Memory B cell (primary cell): ENCODE results near the gene WDR91.

Source experiments
- ATAC-seq: fragments of 150-1000 bp; cut with Tn5 transposase; 2 replicates; pipeline ENCODE4 v1.10.0; 2021; ENCODE audit warnings: low read depth, mild to moderate bottlenecking, moderate library complexity
- DNase-seq, 2 donors: peaks; one replicate each; pipeline ENCODE4 v3.0.0; 2022; ENCODE audit warnings: low spot score in 2 of 2
- H3K27ac Mint-ChIP-seq: one replicate; pipeline ENCODE4 v1.8.0; 2022; ENCODE audit warnings: mild to moderate bottlenecking, moderate library complexity, mixed read lengths
- H3K27me3 Mint-ChIP-seq: one replicate; pipeline ENCODE4 v1.8.0; 2022; ENCODE audit warnings: mixed read lengths
- H3K36me3 Mint-ChIP-seq: one replicate; pipeline ENCODE4 v1.8.0; 2022; ENCODE audit warnings: mild to moderate bottlenecking, mixed read lengths
- H3K4me1 Mint-ChIP-seq: one replicate; pipeline ENCODE4 v1.8.0; 2022; ENCODE audit warnings: mixed read lengths
- H3K4me3 Mint-ChIP-seq: one replicate; pipeline ENCODE4 v1.8.0; 2022; ENCODE audit warnings: mild to moderate bottlenecking, moderate library complexity, mixed read lengths
- H3K9me3 Mint-ChIP-seq: one replicate; pipeline ENCODE4 v1.8.0; 2022; ENCODE audit warnings: mixed read lengths

Gene WDR91

GRCh38 chr7:135160858-135161653, 50.3 kb downstream of the WDR91 start:
- Mint-ChIP-seq H3K4me1 (peaks cover 40% of the 10 kb centered on the region), H3K27ac (peak overlapping the region; percentile 86), H3K9me3 (peaks cover 8% of the 10 kb centered on the region), H3K36me3 (peaks cover 31% of the 10 kb centered on the region), H3K4me3 (peak overlapping the region; percentile 48), H3K27me3 (no peaks in the 10 kb centered on the region)
- DNase-seq: peak in 1 of 2 donors; percentile 14
- ATAC-seq: peak; percentile 84

DNA sequence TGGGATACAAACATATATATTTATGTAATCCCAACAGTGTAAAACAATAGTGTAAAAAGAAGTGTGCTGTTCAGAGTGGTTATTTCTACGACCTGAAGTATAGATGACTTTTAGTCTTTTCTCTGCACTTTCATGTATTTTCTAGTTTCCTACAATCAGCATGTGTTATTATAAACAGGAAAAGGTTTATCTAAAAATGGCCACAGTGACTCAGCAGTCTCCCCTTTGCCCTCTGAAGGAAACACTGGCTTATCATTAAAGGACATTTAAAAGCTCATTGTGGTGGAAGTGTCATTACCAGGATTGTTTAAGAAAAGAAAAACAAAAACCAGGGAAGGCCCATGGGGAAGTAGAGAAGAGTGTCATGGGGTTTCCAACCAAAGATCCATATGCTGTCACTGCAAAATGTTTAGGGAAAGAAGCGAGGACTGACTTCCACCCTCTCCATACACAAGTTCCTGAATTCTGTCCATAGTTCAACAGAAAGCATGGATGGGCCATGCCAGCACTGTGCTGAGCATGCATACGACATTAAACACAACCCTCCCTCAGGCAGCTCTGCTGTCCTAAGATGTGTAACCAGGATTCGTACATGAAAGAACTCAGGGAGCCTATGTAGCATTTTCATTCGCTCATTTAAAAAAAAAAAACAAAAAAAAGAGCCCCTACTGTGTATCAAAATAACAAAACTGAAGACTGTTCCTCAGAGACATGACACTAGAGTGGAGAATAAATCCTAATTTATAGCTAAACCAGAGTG, 51.0 kb downstream of the WDR91 start:
- Mint-ChIP-seq H3K9me3 (peaks cover 9% of the 10 kb centered on the region), H3K27ac (peak overlapping the region; percentile 86), H3K36me3 (peaks cover 35% of the 10 kb centered on the region), H3K27me3 (no peaks in the 10 kb centered on the region), H3K4me3 (peak overlapping the region; percentile 76), H3K4me1 (peaks cover 41% of the 10 kb centered on the region)
- DNase-seq (peak in 1 of 2 donors; percentile 8), ATAC-seq (no peak)

DNA sequence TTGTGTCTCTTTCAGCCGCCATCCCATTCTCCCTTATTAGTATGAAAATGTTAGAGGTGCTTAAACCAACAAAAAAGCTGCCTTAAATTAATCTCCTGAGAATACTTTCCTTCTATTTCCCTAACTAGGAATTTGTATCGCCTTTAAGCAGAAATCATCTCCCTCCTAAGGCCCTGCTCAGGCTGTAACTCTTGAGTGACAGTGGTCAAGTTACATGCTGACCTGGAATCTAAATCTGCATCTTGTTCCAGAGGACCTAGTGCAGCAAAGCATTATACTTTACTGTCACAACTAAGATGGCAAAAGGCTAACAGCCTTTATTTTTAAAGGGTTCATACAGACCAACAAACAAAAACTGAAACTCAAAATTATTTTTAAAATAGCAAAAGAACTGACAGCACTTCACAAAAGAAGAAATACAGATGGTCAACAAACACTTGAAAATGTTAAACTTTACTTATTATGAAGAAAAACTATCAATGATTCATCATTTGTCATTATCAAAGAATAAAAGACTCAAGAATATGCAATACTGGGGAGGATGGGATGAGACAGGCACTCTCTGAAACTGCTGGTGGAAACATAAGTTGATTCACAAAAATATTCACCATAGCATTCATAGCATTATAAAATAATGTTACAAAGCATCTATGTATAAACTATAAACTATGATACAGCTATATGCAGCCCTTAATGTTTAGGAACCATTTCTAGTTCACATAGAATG, 51.8 kb downstream of the WDR91 start:
- ATAC-seq (no peak), DNase-seq (no peak)
- Mint-ChIP-seq H3K27me3 (no peaks in the 10 kb centered on the region), H3K4me3 (no peak overlapping the region), H3K36me3 (peaks cover 42% of the 10 kb centered on the region), H3K9me3 (peaks cover 16% of the 10 kb centered on the region), H3K27ac (peak overlapping the region; percentile 24), H3K4me1 (peaks cover 47% of the 10 kb centered on the region)

DNA sequence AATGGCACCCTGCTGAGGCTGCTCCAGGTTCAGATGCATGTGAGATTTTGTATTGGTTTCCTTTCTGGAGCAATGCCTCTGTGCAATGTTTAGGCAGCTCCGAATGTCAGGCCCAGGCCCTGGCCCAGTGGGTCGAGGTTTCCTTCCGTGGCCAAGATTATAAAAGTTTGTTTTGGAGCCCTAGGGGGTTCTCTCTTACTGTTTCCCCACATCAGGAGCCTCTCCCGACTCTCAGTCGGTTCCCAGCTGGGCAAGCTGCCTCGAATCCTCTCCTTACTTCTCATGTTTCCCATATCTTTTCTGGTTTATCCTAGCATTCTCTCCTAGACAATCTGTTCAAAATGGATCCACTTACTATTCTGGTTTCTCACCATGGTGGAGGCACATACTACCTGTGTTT, 52.5 kb downstream of the WDR91 start:
- Mint-ChIP-seq H3K9me3 (peaks cover 19% of the 10 kb centered on the region), H3K4me1 (peaks cover 50% of the 10 kb centered on the region), H3K4me3 (no peak overlapping the region), H3K27me3 (no peaks in the 10 kb centered on the region), H3K27ac (peak overlapping the region; percentile 24), H3K36me3 (peaks cover 46% of the 10 kb centered on the region)
- no peak for DNase-seq
- no peak for ATAC-seq

DNA sequence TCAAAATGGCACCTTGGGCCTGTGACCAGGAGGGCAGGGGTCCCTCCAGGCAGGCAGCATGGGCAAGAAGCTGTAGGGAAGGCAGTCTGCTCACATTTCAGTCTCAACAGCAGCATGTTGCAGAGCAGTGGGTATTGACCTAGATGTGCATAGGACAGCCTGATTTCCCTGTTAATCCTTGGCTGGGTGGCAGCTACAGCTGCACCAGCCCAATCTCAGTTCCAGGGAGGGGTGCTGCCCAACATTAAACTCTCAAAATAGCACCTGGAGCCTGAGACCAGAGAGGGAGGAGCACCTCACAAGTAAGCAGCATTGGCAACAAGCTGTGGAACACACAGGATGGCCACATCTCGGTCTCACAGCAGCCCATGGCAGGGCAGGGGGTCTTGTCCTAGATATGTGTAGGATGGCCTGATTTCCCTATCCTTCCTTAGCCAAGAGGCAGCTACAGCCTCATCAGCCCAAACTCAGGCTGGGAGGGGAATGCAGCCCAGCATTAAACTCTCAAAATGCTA, 53.1 kb downstream of the WDR91 start:
- Mint-ChIP-seq H3K27me3 (no peaks in the 10 kb centered on the region), H3K4me3 (no peak overlapping the region), H3K9me3 (peaks cover 19% of the 10 kb centered on the region), H3K4me1 (peaks cover 53% of the 10 kb centered on the region), H3K27ac (no peak overlapping the region), H3K36me3 (peaks cover 50% of the 10 kb centered on the region)
- ATAC-seq (no peak), DNase-seq (no peak)

DNA sequence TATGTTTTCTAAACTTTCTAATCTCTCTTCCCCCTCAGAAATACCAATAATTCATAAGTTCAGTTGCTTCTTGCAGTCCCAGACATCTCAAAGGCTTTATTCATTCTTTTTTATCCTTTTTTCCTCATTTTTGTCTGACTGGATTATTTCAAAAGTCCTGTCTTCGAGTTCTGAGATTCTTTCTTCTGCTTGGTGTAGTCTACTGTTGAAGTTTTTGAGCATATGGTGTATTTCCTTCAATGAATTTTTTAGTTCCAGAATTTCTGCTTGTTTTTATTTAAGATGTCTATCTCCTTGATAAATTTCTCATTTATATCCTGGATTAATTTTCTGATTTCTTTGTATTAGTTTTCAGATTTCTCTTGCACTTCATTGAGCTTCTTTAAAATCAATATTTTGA, 55.0 kb downstream of the WDR91 start:
- Mint-ChIP-seq H3K4me3 (no peak overlapping the region), H3K27ac (peak overlapping the region; percentile 42), H3K4me1 (peaks cover 52% of the 10 kb centered on the region), H3K9me3 (peaks cover 19% of the 10 kb centered on the region), H3K27me3 (no peaks in the 10 kb centered on the region), H3K36me3 (peaks cover 48% of the 10 kb centered on the region)
- DNase-seq (no peak), ATAC-seq (no peak)

- H3K9me3 Mint-ChIP-seq: peaks cover 19% of the 10 kb centered on the region
- no peak overlapping the region for H3K27ac Mint-ChIP-seq
Measured at GRCh38 chr7:135154734-135155133, 56.6 kb downstream of the WDR91 start.

DNA sequence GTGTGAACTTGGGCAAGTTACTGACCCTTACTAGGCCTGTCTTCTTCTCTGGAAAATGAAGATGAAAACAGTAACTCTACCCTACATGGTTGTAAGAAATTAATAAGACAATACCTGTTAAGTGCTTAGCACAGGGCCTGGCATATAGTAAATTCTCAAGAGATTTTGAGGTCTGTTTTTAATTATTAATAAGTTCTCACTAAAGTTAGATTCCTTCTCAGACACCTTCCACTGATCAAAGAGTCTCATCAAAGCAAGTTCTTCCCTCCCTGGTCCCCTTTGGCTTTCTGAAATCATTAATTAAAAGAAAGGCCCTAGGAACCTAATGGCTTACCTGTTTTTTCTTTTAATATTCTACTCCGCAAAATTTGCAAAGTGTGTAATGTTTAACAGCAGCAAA, 58.9 kb downstream of the WDR91 start:
- DNase-seq (no peak), ATAC-seq (no peak)
- Mint-ChIP-seq H3K36me3 (peaks cover 42% of the 10 kb centered on the region), H3K4me1 (peaks cover 54% of the 10 kb centered on the region), H3K9me3 (peaks cover 19% of the 10 kb centered on the region), H3K4me3 (no peak overlapping the region), H3K27ac (peak overlapping the region; percentile 98), H3K27me3 (no peaks in the 10 kb centered on the region)

More at GRCh38 chr7:135154734-135155133, 56.6 kb downstream of the WDR91 start:
- DNase-seq (no peak), ATAC-seq (no peak)
- Mint-ChIP-seq H3K27me3 (no peaks in the 10 kb centered on the region), H3K4me3 (no peak overlapping the region), H3K36me3 (peaks cover 45% of the 10 kb centered on the region), H3K4me1 (peaks cover 49% of the 10 kb centered on the region)

DNA sequence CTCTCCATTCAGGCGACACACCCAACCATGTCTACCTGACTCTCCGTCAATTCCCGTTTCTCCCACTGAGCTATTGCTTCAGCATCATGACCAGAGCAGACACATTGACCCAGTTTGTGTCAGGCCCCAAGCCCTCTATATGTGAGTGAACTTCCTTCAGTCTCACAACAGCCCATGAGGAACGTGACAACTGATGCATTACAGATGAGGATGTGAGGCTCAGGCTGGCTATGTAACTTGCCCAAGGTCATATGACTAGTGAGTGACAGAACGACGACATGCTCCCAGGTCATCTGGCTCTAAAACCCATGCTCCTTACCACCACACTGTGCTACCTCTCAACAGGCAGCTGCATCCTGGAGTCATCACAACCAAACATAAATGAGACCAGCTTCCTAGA, 59.8 kb downstream of the WDR91 start:
- peak in 1 of 2 donors; percentile 21 for DNase-seq
- Mint-ChIP-seq H3K4me1 (peaks cover 51% of the 10 kb centered on the region), H3K27ac (peak overlapping the region; percentile 98), H3K4me3 (peak overlapping the region; percentile 67), H3K36me3 (peaks cover 33% of the 10 kb centered on the region), H3K9me3 (peaks cover 15% of the 10 kb centered on the region), H3K27me3 (no peaks in the 10 kb centered on the region)
- ATAC-seq: peak; percentile 51

- peak overlapping the region; percentile 67 for H3K4me3 Mint-ChIP-seq
- peaks cover 30% of the 10 kb centered on the region for H3K36me3 Mint-ChIP-seq
- peaks cover 12% of the 10 kb centered on the region for H3K9me3 Mint-ChIP-seq
- DNase-seq (no peak), ATAC-seq (no peak)
- H3K4me1 Mint-ChIP-seq: peaks cover 52% of the 10 kb centered on the region
- H3K27me3 Mint-ChIP-seq: no peaks in the 10 kb centered on the region
- peak overlapping the region; percentile 98 for H3K27ac Mint-ChIP-seq
Measured at GRCh38 chr7:135151132-135151531, 60.2 kb downstream of the WDR91 start.

- H3K9me3 Mint-ChIP-seq: peaks cover 10% of the 10 kb centered on the region
- H3K4me3 Mint-ChIP-seq: peak overlapping the region; percentile 66
- DNase-seq: no peak
- H3K27ac Mint-ChIP-seq: peak overlapping the region; percentile 98
- ATAC-seq: no peak
- H3K27me3 Mint-ChIP-seq: no peaks in the 10 kb centered on the region
- H3K4me1 Mint-ChIP-seq: peaks cover 53% of the 10 kb centered on the region
- H3K36me3 Mint-ChIP-seq: peaks cover 25% of the 10 kb centered on the region
Measured at GRCh38 chr7:135150072-135150782, 61.1 kb downstream of the WDR91 start.

DNA sequence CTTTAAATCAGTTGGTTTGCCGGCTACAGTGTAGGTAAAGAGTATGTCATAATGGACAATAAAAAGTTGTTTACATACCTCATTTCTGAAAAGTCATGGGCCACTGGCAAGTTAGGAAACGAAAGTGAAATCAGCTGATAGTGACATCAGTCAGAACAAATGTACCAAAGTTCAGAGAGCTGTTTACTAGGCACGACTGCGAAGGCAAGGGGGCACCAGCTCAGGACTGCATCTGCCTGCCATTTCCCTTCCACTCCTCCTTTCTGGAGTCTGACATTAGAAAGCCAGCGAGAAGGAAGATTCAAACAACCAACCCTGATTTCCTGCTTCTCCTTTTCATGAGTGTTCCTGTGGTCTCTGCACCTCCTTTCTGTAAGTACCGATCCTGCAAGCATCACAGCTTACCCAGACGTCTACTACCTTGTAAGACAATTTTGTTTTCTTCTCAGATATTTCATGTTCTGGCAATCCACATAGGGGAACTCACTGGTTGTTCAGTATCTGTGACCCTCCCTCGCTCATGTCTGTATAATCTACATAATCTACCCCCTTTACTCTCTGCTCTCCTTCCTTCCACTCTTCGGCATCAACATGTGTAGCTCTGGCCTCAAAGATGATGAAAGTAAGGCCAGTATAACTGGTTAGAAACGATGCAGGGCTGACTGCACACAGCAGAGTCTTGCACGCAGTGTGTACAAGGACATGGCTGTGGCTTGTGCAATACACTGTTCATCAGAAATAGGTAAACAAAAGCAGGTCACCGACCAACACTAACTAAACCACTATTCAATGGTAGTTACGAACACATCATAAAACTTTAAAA, 63.2 kb downstream of the WDR91 start, which contains the start of gene TMEM140:
TSS of gene TMEM140 (plus strand) at position 174 of the 823 bp plus-strand sequence. CDS start 16,370 bp downstream, outside the sequence.
- H3K27me3 Mint-ChIP-seq: no peaks in the 10 kb centered on the region
- peaks cover 38% of the 10 kb centered on the region for H3K4me1 Mint-ChIP-seq
- ATAC-seq: peak; percentile 77
- peaks cover 10% of the 10 kb centered on the region for H3K36me3 Mint-ChIP-seq
- H3K9me3 Mint-ChIP-seq: no peaks in the 10 kb centered on the region
- DNase-seq: peak; percentile 49 to 64
- peak within 1 kb of the TSS; percentile 98 for H3K27ac Mint-ChIP-seq
- H3K4me3 Mint-ChIP-seq: peak within 1 kb of the TSS; percentile 89
